Right atrium auricular region (tissue), 2 donors: ENCODE measurements around the gene LUC7L3. TPM values are rescaled to one million over a fixed set of nuclear protein-coding genes. Genes with fewer than 3 reads are reported as not detected.
"Not testable (repeated sequence)": the region's sequence is repeated elsewhere in the genome, so short reads cannot be mapped to it uniquely, and the experiment has no call there.

Source experiments
- DNase-seq: peaks from one replicate; pipeline ENCODE4 v3.0.0-alpha.2; 2019; ENCODE audit warnings: low spot score
- H3K27ac ChIP-seq, 2 donors: fragments of 200-600 bp; sonication (generic); 1 replicate in 1 of 2; 2 replicates in 1 of 2; pipeline ENCODE4 v1.5.1; 2016 to 2019
- H3K27me3 ChIP-seq, 2 donors: fragments of 200-600 bp; sonication (generic); one replicate each; pipeline versions ENCODE4 v1.5.1 to v1.6.0; 2017 to 2019
- H3K36me3 ChIP-seq: fragments of 200-600 bp; sonication (generic); one replicate; pipeline ENCODE4 v1.5.1; 2016
- H3K4me1 ChIP-seq, 2 donors: fragments of 200-600 bp; sonication (generic); one replicate each; pipeline versions ENCODE4 v1.5.1 to v1.6.0; 2017 to 2019
- H3K4me3 ChIP-seq, 2 donors: fragments of 200-600 bp; sonication (generic); 1 replicate in 1 of 2; 2 replicates in 1 of 2; pipeline ENCODE4 v1.5.1; 2017 to 2019; ENCODE audit warnings: mild to moderate bottlenecking in 1 of 2, moderate library complexity in 1 of 2
- H3K9me3 ChIP-seq, 2 donors: fragments of 200-600 bp; sonication (generic); one replicate each; pipeline ENCODE4 v1.5.1; 2019
- CTCF ChIP-seq, 2 donors: fragments of 200-600 bp; sonication (generic); IDR thresholded peaks; one replicate each; pipeline ENCODE4 v1.5.1; 2019; ENCODE audit warnings: antibody characterized with exemption in 2 of 2
- total RNA-seq, 2 donors: library from RNA; depleted of rRNA; stranded (reverse); fragments of >200 nt; gene quantifications; one replicate each; pipeline ENCODE4 v1.1.0, GENCODE V29; 2016

The LUC7L3 gene
- total RNA-seq, 2 donors from 2014 or later: 19.6 to 31.3 TPM

- Histone ChIP-seq H3K4me3 (no peak overlapping the region), H3K9me3 (no peaks in the 10 kb centered on the region), H3K27ac (no peak overlapping the region), H3K27me3 (no peaks in the 10 kb centered on the region), H3K4me1 (peaks cover 0 to 65% of the 10 kb centered on the region in 2 donors), H3K36me3 (no peaks in the 10 kb centered on the region)
- no peak for DNase-seq
- no peak for TF ChIP-seq CTCF (IDR thresholded peaks at IDR 0.05)
These were observed 3.3 kb downstream of the LUC7L3 start for GRCh38 chr17:50722746-50723145.

- not testable (repeated sequence) for H3K36me3 ChIP-seq, H3K9me3 ChIP-seq, H3K27me3 ChIP-seq, DNase-seq, H3K27ac ChIP-seq, H3K4me3 ChIP-seq
- H3K4me1 ChIP-seq: peaks cover 0 to 77% of the 10 kb centered on the region in 2 donors
These were observed 5.2 kb downstream of the LUC7L3 start for GRCh38 chr17:50724622-50725021.

GRCh38 chr17:50725769-50726655 lies 6.6 kb downstream of the LUC7L3 start:
- Histone ChIP-seq H3K27me3 (no peaks in the 10 kb centered on the region), H3K27ac (no peak overlapping the region), H3K4me3 (no peak overlapping the region), H3K36me3 (no peaks in the 10 kb centered on the region), H3K9me3 (no peaks in the 10 kb centered on the region), H3K4me1 (peaks cover 0 to 86% of the 10 kb centered on the region in 2 donors)
- TF ChIP-seq CTCF (IDR thresholded peaks at IDR 0.05): no peak
- DNase-seq: no peak

GRCh38 chr17:50728112-50728429 lies 8.7 kb downstream of the LUC7L3 start:
- Histone ChIP-seq H3K27ac (no peak overlapping the region), H3K36me3 (no peaks in the 10 kb centered on the region), H3K27me3 (no peaks in the 10 kb centered on the region), H3K9me3 (no peaks in the 10 kb centered on the region), H3K4me1 (peaks cover 0 to 82% of the 10 kb centered on the region in 2 donors), H3K4me3 (no peak overlapping the region)
- DNase-seq: no peak
- TF ChIP-seq CTCF (IDR thresholded peaks at IDR 0.05): no peak

- Histone ChIP-seq H3K36me3 (no peaks in the 10 kb centered on the region), H3K4me1 (peaks cover 0 to 71% of the 10 kb centered on the region in 2 donors), H3K9me3 (no peaks in the 10 kb centered on the region), H3K27me3 (no peaks in the 10 kb centered on the region), H3K4me3 (no peak overlapping the region), H3K27ac (no peak overlapping the region)
- DNase-seq: no peak
- TF ChIP-seq CTCF (IDR thresholded peaks at IDR 0.05): no peak
These were observed 9.7 kb downstream of the LUC7L3 start for GRCh38 chr17:50728881-50729765.
